WTC11 (cell line): Measurements from ENCODE around the gene TRNP1. TPM values are rescaled to one million over a fixed set of nuclear protein-coding genes. Genes with fewer than 3 reads are reported as not detected.

Source experiments
- ATAC-seq: fragments of 200-7000 bp; cut with Tn5 transposase; 2 replicates; pipeline ENCODE4 v1.10.0; 2021; ENCODE audit warnings: mild to moderate bottlenecking, moderate library complexity
- CTCF ChIA-PET: fragments of 300-600 bp; sonication (Branson Sonifier 250); formaldehyde crosslinking; loops from one replicate; lab custom pipeline; 2021; ENCODE audit warnings: antibody characterized with exemption; lab: Charles Lee
- POLR2A ChIA-PET: fragments of 350-600 bp; sonication (Branson Sonifier 250); formaldehyde crosslinking; loops from one replicate; lab custom pipeline; 2021; ENCODE audit warnings: antibody characterized with exemption; lab: Charles Lee
- DNase-seq: peaks from one replicate; pipeline ENCODE4 v3.0.0; 2021; ENCODE audit warnings: low spot score
- H3K27ac Mint-ChIP-seq: 2 replicates; pipeline ENCODE4 v1.8.0; 2021; ENCODE audit warnings: mixed read lengths
- H3K27me3 Mint-ChIP-seq: 2 replicates; pipeline ENCODE4 v1.8.0; 2021; ENCODE audit warnings: low read depth, mild to moderate bottlenecking, moderate library complexity, mixed read lengths
- H3K36me3 Mint-ChIP-seq: 2 replicates; pipeline ENCODE4 v1.8.0; 2021; ENCODE audit warnings: mixed read lengths
- H3K4me1 Mint-ChIP-seq: 2 replicates; pipeline ENCODE4 v1.8.0; 2022; ENCODE audit warnings: mixed read lengths
- H3K4me3 Mint-ChIP-seq: 2 replicates; pipeline ENCODE4 v1.8.0; 2021; ENCODE audit warnings: mild to moderate bottlenecking, moderate library complexity, mixed read lengths
- H3K9me3 Mint-ChIP-seq: 2 replicates; pipeline ENCODE4 v1.8.0; 2021; ENCODE audit warnings: mixed read lengths
- CBFB ChIP-seq: sonication (generic); formaldehyde crosslinking; IDR thresholded peaks from 2 replicates; pipeline ENCODE4 v1.8.1; 2022; ENCODE audit warnings: mild to moderate bottlenecking, low read depth, missing genetic modification reagents
- ELF4 ChIP-seq: sonication (generic); formaldehyde crosslinking; IDR thresholded peaks from 2 replicates; pipeline ENCODE4 v1.8.1; 2022; ENCODE audit warnings: low read depth, mild to moderate bottlenecking, moderate library complexity, missing genetic modification reagents
- EMX1 ChIP-seq: fragments of 250-450 bp; sonication (Bioruptor Pico); IDR thresholded peaks from 2 replicates; pipeline ENCODE4 v1.8.0; 2021; ENCODE audit warnings: mild to moderate bottlenecking
- JUN ChIP-seq: sonication (generic); formaldehyde crosslinking; IDR thresholded peaks from 2 replicates; pipeline ENCODE4 v1.8.0; 2023; ENCODE audit warnings: mild to moderate bottlenecking, missing genetic modification reagents
- NFYB ChIP-seq: sonication (generic); formaldehyde crosslinking; conservative IDR thresholded peaks from 2 replicates; pipeline ENCODE4 v1.8.0; 2022; ENCODE audit warnings: low read depth, missing genetic modification reagents
- SMAD4 ChIP-seq: sonication (generic); formaldehyde crosslinking; IDR thresholded peaks from 2 replicates; pipeline ENCODE4 v1.8.0; 2022; ENCODE audit warnings: mild to moderate bottlenecking, missing genetic modification reagents
- TEAD1 ChIP-seq: sonication (generic); formaldehyde crosslinking; IDR thresholded peaks from 2 replicates; pipeline ENCODE4 v1.8.0; 2022; ENCODE audit warnings: mild to moderate bottlenecking, missing genetic modification reagents
- ZNF232 ChIP-seq: sonication (generic); formaldehyde crosslinking; IDR thresholded peaks from 2 replicates; pipeline ENCODE4 v1.8.0; 2022; ENCODE audit warnings: mild to moderate bottlenecking, missing genetic modification reagents
- total RNA-seq: library from RNA; stranded (reverse); gene quantifications from 3 replicates; pipeline ENCODE4 v1.2.3, GENCODE V29; 2021
- TF ChIP-seq, protein P1 (sequence below): fragments of 250-450 bp; sonication (Bioruptor Pico); IDR thresholded peaks from 2 replicates; pipeline ENCODE4 v1.9.0; 2021; ENCODE audit warnings: mild to moderate bottlenecking, borderline replicate concordance
- TF ChIP-seq, protein P2 (sequence below): fragments of 250-450 bp; sonication (Bioruptor Pico); IDR thresholded peaks from 2 replicates; pipeline ENCODE4 v1.9.0; 2021; ENCODE audit warnings: moderate library complexity, mild to moderate bottlenecking, inconsistent platforms, borderline replicate concordance
- TF ChIP-seq, protein P3 (sequence below): sonication (generic); formaldehyde crosslinking; IDR thresholded peaks from 2 replicates; pipeline ENCODE4 v1.8.1; 2022; ENCODE audit warnings: low read depth, mild to moderate bottlenecking, moderate library complexity, missing genetic modification reagents, borderline replicate concordance
- TF ChIP-seq, protein P4 (sequence below): sonication (generic); formaldehyde crosslinking; IDR thresholded peaks from 2 replicates; pipeline ENCODE4 v1.8.0; 2022; ENCODE audit warnings: mild to moderate bottlenecking, missing genetic modification reagents
- TF ChIP-seq, protein P5 (sequence below): sonication (generic); formaldehyde crosslinking; conservative IDR thresholded peaks from 2 replicates; pipeline ENCODE4 v1.8.1; 2022; ENCODE audit warnings: mild to moderate bottlenecking, missing genetic modification reagents
- TF ChIP-seq, protein P6 (sequence below): sonication (generic); formaldehyde crosslinking; IDR thresholded peaks from 2 replicates; pipeline ENCODE4 v1.8.0; 2023; ENCODE audit warnings: mild to moderate bottlenecking, missing genetic modification reagents
- TF ChIP-seq, protein P7 (sequence below): fragments of 250-450 bp; sonication (Bioruptor Pico); conservative IDR thresholded peaks from 2 replicates; pipeline ENCODE4 v1.9.0; 2021; ENCODE audit warnings: mild to moderate bottlenecking

Gene TRNP1
- total RNA-seq, 1 experiment from 2014 or later, result 37.6 TPM

DNA sequence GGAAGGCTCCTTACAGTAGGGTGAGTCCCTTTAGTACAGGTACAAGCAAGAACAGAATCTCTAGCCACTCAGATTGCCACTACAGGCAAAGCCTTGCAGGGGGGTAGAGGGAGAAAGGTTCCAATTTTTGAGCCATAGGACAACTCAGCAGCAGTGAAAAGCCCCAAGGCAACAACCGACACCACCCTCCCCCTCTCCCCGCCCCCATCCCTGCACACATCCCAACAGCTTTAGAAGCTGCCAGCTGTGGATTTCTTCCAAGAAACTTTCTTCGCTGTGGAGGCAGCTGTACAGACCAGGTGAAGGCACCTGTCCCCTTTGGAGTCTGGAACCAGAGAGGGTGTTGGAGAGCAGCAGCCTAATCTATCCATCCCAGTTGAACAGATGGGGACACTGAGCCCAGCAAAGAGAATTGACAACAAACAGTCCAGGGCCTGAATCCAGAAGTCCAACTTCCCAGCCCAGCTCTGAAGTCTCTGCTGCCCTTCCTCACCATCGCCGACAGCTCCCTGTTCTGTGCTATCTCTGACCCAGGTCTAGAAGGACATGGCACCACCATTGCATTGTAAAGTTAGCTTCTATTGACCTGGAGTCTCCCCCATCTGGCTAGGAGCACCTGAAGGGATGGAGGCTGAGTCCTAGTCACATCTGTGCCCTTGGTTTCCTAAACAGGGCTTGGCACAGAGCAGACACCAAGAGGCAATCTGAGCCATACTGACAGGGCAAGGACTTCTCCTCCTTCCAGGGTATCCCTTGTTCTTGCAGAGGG lies 16.9 kb downstream of the TRNP1 start:
- peak overlapping the region; percentile 91 for H3K27ac Mint-ChIP-seq
- TF ChIP-seq EMX1 (CRISPR knock-in tag), result no peak
- TF ChIP-seq, protein P1, sequence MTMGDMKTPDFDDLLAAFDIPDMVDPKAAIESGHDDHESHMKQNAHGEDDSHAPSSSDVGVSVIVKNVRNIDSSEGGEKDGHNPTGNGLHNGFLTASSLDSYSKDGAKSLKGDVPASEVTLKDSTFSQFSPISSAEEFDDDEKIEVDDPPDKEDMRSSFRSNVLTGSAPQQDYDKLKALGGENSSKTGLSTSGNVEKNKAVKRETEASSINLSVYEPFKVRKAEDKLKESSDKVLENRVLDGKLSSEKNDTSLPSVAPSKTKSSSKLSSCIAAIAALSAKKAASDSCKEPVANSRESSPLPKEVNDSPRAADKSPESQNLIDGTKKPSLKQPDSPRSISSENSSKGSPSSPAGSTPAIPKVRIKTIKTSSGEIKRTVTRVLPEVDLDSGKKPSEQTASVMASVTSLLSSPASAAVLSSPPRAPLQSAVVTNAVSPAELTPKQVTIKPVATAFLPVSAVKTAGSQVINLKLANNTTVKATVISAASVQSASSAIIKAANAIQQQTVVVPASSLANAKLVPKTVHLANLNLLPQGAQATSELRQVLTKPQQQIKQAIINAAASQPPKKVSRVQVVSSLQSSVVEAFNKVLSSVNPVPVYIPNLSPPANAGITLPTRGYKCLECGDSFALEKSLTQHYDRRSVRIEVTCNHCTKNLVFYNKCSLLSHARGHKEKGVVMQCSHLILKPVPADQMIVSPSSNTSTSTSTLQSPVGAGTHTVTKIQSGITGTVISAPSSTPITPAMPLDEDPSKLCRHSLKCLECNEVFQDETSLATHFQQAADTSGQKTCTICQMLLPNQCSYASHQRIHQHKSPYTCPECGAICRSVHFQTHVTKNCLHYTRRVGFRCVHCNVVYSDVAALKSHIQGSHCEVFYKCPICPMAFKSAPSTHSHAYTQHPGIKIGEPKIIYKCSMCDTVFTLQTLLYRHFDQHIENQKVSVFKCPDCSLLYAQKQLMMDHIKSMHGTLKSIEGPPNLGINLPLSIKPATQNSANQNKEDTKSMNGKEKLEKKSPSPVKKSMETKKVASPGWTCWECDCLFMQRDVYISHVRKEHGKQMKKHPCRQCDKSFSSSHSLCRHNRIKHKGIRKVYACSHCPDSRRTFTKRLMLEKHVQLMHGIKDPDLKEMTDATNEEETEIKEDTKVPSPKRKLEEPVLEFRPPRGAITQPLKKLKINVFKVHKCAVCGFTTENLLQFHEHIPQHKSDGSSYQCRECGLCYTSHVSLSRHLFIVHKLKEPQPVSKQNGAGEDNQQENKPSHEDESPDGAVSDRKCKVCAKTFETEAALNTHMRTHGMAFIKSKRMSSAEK (CRISPR knock-in tag), result no peak
- TF ChIP-seq, protein P2, sequence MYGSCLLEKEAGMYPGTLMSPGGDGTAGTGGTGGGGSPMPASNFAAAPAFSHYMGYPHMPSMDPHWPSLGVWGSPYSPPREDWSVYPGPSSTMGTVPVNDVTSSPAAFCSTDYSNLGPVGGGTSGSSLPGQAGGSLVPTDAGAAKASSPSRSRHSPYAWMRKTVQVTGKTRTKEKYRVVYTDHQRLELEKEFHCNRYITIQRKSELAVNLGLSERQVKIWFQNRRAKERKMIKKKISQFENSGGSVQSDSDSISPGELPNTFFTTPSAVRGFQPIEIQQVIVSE (CRISPR knock-in tag), result no peak
- TF ChIP-seq CBFB (CRISPR knock-in tag), result 0 out of 2 replicates have a peak, but pooled peaks have one; percentile 49
- TF ChIP-seq ELF4 (CRISPR knock-in tag), result no peak
- TF ChIP-seq SMAD4 (CRISPR knock-in tag), result no peak
- H3K9me3 Mint-ChIP-seq, result no peaks in the 10 kb centered on the region
- H3K27me3 Mint-ChIP-seq, result no peaks in the 10 kb centered on the region
- peaks cover 30% of the 10 kb centered on the region for H3K36me3 Mint-ChIP-seq
- ATAC-seq (no peak), DNase-seq (no peak)
- ChIA-PET CTCF (interaction anchor here (7.0 to 8.2 kb wide), 2 partner anchors 14 to 34 kb away, joined by 77 to 126 read pairs; partner anchors contain the start of gene TRNP1), POLR2A (interaction anchor here (0.5 to 5.5 kb wide), 7 partner anchors 8 to 144 kb away, joined by 3 to 83 read pairs (median 9); partner anchors contain the start of gene TRNP1)
- H3K4me3 Mint-ChIP-seq, result peak overlapping the region; percentile 88
- H3K4me1 Mint-ChIP-seq, result peaks cover 63% of the 10 kb centered on the region

DNA sequence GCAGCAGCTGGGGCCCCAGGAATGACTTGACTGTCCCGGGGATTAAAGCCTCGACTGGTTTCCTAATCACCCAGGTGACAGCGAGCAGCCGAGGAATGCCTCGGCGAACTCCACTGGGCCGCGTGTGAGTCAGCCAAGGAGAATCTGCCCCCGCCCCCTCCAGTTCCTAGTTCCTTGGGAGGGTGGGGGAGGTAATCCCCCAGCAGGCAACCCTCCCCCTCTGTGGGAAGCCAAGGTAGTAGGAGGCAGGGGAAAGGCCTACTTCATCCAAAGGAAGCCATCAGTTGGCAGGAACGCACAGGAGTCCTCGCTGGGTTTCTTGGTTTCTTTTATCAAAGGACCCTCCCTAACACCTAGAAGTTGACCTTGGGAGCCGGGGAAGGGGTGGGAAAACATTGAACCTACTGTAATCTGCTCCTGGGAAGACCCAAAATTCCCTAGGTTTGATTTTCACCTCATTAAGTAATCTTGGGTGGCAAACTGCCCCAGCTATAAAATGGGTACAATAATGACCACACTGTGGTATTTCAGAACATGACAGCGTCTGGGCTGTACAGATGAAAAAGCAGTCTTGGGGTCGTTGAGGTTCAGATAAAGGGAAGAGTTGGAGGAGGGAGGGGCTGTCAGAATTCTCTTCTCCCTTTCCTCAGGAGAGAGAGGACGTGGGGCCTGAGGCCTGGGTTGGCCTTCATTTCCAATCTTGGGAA lies 17.7 kb downstream of the TRNP1 start:
- Mint-ChIP-seq H3K4me1 (peaks cover 57% of the 10 kb centered on the region), H3K27me3 (no peaks in the 10 kb centered on the region), H3K27ac (peak overlapping the region; percentile 92), H3K36me3 (peaks cover 22% of the 10 kb centered on the region), H3K4me3 (peak overlapping the region; percentile 88), H3K9me3 (no peaks in the 10 kb centered on the region)
- ATAC-seq, result peak; percentile 16
- ChIA-PET POLR2A (interaction anchor here (0.5 to 5.5 kb wide), 5 partner anchors 13 to 88 kb away, joined by 3 to 83 read pairs (median 12); partner anchors contain the start of gene TRNP1), CTCF (interaction anchor here (7.0 to 8.2 kb wide), 2 partner anchors 15 to 33 kb away, joined by 77 to 126 read pairs; partner anchors contain the start of gene TRNP1)
- peak; percentile 92 for DNase-seq
- TF ChIP-seq ELF4 (CRISPR knock-in tag) (no peak), NFYB (CRISPR knock-in tag) (no peak), TEAD1 (CRISPR knock-in tag) (peak; percentile 95), ZNF232 (CRISPR knock-in tag) (no peak), JUN (CRISPR knock-in tag) (no peak)
- TF ChIP-seq, protein P2 (CRISPR knock-in tag), result no peak
- TF ChIP-seq, protein P3, sequence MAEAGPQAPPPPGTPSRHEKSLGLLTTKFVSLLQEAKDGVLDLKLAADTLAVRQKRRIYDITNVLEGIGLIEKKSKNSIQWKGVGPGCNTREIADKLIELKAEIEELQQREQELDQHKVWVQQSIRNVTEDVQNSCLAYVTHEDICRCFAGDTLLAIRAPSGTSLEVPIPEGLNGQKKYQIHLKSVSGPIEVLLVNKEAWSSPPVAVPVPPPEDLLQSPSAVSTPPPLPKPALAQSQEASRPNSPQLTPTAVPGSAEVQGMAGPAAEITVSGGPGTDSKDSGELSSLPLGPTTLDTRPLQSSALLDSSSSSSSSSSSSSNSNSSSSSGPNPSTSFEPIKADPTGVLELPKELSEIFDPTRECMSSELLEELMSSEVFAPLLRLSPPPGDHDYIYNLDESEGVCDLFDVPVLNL, result no peak
- TF ChIP-seq, protein P4, sequence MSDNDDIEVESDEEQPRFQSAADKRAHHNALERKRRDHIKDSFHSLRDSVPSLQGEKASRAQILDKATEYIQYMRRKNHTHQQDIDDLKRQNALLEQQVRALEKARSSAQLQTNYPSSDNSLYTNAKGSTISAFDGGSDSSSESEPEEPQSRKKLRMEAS, result peak; percentile 71; the same call in 1 of the 2 replicates
- TF ChIP-seq, protein P5, sequence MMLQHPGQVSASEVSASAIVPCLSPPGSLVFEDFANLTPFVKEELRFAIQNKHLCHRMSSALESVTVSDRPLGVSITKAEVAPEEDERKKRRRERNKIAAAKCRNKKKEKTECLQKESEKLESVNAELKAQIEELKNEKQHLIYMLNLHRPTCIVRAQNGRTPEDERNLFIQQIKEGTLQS (CRISPR knock-in tag), result no peak
- TF ChIP-seq, protein P6, sequence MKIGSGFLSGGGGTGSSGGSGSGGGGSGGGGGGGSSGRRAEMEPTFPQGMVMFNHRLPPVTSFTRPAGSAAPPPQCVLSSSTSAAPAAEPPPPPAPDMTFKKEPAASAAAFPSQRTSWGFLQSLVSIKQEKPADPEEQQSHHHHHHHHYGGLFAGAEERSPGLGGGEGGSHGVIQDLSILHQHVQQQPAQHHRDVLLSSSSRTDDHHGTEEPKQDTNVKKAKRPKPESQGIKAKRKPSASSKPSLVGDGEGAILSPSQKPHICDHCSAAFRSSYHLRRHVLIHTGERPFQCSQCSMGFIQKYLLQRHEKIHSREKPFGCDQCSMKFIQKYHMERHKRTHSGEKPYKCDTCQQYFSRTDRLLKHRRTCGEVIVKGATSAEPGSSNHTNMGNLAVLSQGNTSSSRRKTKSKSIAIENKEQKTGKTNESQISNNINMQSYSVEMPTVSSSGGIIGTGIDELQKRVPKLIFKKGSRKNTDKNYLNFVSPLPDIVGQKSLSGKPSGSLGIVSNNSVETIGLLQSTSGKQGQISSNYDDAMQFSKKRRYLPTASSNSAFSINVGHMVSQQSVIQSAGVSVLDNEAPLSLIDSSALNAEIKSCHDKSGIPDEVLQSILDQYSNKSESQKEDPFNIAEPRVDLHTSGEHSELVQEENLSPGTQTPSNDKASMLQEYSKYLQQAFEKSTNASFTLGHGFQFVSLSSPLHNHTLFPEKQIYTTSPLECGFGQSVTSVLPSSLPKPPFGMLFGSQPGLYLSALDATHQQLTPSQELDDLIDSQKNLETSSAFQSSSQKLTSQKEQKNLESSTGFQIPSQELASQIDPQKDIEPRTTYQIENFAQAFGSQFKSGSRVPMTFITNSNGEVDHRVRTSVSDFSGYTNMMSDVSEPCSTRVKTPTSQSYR (CRISPR knock-in tag), result peak; percentile 93
- TF ChIP-seq, protein P7, sequence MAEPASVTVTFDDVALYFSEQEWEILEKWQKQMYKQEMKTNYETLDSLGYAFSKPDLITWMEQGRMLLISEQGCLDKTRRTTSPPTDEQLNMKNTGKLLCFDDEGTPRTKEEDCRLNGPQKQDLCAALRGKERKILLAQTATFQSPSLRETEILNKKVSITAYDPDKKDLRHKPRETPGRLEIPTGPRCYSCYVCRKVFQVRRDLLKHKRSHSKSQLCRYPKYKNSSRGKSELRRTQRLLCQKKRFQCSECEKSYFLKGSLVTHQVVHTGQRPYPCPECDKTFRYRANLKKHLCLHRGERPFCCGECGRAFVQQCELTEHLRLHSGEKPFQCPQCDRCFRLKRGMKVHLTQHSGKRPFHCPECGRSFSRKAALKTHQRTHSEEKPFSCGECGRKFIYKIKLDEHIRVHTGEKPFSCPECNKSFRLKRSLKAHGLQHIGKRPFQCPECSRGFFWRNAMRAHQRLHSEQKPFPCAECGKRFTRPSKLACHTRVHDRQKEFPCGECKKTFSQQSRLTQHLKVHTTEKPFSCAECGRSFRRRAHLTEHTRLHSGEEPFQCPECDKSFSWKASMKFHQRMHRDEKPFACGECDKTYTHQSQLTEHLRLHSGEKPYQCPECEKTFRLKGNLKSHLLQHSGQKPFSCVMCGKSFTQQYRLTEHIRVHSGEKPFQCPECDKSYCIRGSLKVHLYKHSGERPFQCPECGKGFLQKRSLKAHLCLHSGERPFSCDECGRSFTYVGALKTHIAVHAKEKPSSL (CRISPR knock-in tag), result no peak
